A549 (cell line): ENCODE results near the gene SMG5.

Experiments
- CTCF ChIP-seq: fragments of >200 bp; sonication (Bioruptor Twin); formaldehyde crosslinking; IDR thresholded peaks from 3 replicates; pipeline ENCODE4 v1.5.1; 2016
- EP300 ChIP-seq, 2 experiments: fragments of >200 bp; sonication (Bioruptor Twin); formaldehyde crosslinking; IDR thresholded peaks; 2 replicates in 1 of 2; 3 replicates in 1 of 2; pipeline ENCODE4 v1.6.1; 2016 to 2017
- NPAS2 ChIP-seq: fragments of 250-450 bp; sonication (Bioruptor Pico); IDR thresholded peaks from 2 replicates; pipeline ENCODE4 v1.8.0; 2022; ENCODE audit warnings: mild to moderate bottlenecking, moderate library complexity, borderline replicate concordance
- RCOR1 ChIP-seq: fragments of 150-350 bp; IDR thresholded peaks from 2 replicates; pipeline ENCODE4 v1.6.1; 2014; ENCODE audit warnings: antibody characterized with exemption, low read length, low read depth
- ZNF302 ChIP-seq: fragments of 250-450 bp; sonication (Bioruptor Pico); IDR thresholded peaks from 2 replicates; pipeline ENCODE4 v1.9.0; 2021; ENCODE audit warnings: inconsistent platforms, mild to moderate bottlenecking, moderate library complexity

GRCh38 chr1:156286061-156286460 lies 3.4 kb upstream of the SMG5 start:
- TF ChIP-seq CTCF (no peak), EP300 (IDR thresholded peaks at IDR 0.05) (no peak), ZNF302 (CRISPR knock-in tag) (no peak), RCOR1 (no peak), NPAS2 (CRISPR knock-in tag) (no peak)
